Measurements from ENCODE around the gene RPS6KA4.

Gene RPS6KA4

GRCh38 chr11:64367931-64368672 lies 9.1 kb downstream of the RPS6KA4 start:
- no peak for DNase-seq

- DNase-seq = no peak
Measured at GRCh38 chr11:64368673-64369074, 9.7 kb downstream of the RPS6KA4 start.

- DNase-seq = no peak
Measured at GRCh38 chr11:64369440-64370421, 10.8 kb downstream of the RPS6KA4 start.

GRCh38 chr11:64371201-64371600 lies 12.2 kb downstream of the RPS6KA4 start:
- DNase-seq = no peak

GRCh38 chr11:64372021-64372420 lies 13.1 kb downstream of the RPS6KA4 start:
- no peak for DNase-seq

GRCh38 chr11:64372802-64373597 lies 14.0 kb downstream of the RPS6KA4 start:
- DNase-seq = peak; percentile 18

GRCh38 chr11:64373598-64373974 lies 14.6 kb downstream of the RPS6KA4 start:
- DNase-seq = no peak

- DNase-seq = no peak
Measured at GRCh38 chr11:64376071-64376470, 17.1 kb downstream of the RPS6KA4 start.

GRCh38 chr11:64378335-64378880 lies 19.4 kb downstream of the RPS6KA4 start:
- DNase-seq = no peak

- no peak for DNase-seq
Measured at GRCh38 chr11:64379160-64379559, 20.2 kb downstream of the RPS6KA4 start.

- no peak for DNase-seq
Measured at GRCh38 chr11:64379817-64380709, 21.1 kb downstream of the RPS6KA4 start.

- DNase-seq = no peak
Measured at GRCh38 chr11:64381350-64381749, 22.4 kb downstream of the RPS6KA4 start.

GRCh38 chr11:64382047-64382446 lies 23.1 kb downstream of the RPS6KA4 start:
- no peak for DNase-seq

GRCh38 chr11:64382586-64382985 lies 23.6 kb downstream of the RPS6KA4 start:
- DNase-seq = no peak

GRCh38 chr11:64383580-64383979 lies 24.6 kb downstream of the RPS6KA4 start:
- DNase-seq = no peak

GRCh38 chr11:64384028-64384737 lies 25.2 kb downstream of the RPS6KA4 start:
- DNase-seq = no peak

- DNase-seq = no peak
Measured at GRCh38 chr11:64384981-64385944, 26.3 kb downstream of the RPS6KA4 start.

GRCh38 chr11:64385945-64386704 lies 27.2 kb downstream of the RPS6KA4 start:
- DNase-seq = peak; percentile 61

GRCh38 chr11:64387916-64388315 lies 29.0 kb downstream of the RPS6KA4 start:
- no peak for DNase-seq

All from fibroblast of skin of scalp (primary cell).